ENCODE measurements around the gene CPM.

CPM gene

DNA sequence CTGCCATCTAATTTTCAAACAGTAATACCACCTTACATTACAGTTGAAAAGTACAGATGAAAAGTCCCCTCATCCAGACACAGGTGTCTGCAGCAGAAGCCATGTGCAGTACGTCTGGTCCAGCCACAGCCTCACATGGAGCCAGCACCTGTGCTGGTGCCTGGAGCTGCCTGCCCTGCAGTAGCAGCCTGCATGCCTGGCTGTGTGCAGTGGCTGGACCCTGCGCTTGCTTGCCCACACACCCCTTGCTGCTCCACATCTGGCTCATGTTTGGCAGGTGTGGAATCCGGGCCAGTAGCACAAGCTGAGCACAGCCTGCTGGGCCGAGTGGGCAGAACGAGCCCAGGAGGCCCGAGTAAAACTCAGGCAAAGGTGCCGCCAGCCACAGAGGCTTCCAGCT is 21.8 kb upstream of the CPM start:
- DNase-seq = no peak

- DNase-seq = no peak
These were observed 20.6 kb upstream of the CPM start for GRCh38 chr12:68953536-68953935.

DNA sequence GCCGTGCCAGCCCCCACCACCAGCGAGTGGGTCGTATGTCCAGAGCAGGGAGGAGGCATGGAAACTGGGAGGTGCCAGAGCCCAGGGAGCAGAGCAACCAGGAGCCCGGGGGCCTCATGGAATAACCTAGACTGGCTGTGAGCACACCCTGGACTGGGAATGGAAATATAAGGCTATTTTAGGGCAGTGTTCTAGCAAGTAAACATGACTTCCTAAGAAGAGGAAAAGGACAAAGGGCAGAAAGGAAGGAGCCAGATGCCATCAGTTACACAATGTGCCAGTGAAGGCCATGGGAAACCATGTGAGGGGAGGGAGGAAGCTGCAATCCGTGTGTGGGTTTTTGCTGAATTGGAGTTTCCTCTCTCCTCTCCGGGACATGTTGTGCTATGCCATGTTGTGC is 18.7 kb upstream of the CPM start:
- DNase-seq = no peak

DNA sequence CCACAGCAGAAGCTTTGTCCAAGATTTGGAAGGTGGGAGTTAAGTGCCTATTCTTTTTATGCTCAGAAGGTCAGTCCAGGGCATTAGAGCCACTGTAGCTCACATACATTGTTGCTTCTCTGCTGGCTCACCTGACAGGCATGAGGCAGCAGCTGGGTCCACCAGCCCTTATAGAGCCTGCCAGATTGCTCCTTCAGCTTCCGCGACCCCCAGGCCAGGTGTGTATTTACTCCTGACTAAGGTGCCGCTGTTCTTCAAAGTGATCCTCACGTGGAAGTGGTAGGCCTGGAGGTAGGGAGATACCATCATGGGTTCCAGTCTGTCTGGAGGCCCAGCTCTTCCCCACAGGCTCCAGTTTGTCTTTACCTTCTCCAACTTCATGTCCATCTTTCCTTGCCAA is 17.5 kb upstream of the CPM start:
- no peak for DNase-seq

GRCh38 chr12:68945255-68945654 is 12.3 kb upstream of the CPM start:
- no peak for DNase-seq

DNA sequence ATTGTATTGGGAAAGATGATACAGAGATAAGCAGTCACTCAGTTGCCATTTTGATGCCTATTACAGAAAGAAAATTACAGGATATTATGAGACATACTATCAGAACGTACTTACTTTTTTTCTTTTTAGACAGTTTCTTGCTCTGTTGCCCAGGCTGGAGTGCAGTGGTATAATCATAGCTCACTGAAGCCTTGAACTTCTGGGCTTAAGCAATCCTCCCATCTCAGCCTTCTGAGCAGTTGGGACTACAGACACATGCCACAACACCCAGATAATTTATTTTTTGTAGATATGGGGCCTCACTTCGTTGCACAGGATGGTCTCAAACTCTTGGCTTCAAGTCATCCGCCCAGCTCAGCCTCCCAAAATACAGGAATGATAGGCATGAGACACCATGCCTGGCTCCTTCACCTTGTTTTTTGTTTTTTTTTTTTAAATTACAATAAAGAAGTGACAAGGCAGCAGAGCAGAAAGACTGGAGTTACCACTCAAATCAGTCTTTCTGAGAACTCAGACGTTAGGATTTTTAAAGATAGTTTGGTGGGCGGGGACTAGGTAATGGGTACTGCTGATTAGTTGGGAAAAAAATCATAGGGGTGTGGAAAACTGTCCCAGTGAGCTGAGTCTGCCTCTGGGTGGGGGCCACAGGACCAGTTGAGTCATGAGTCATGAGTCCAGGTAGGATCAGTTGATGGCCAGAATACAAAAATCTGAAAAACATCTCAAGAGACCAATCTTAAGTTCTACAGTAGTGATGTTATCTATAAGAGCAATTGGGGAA is 11.5 kb upstream of the CPM start:
- no peak for DNase-seq

GRCh38 chr12:68943848-68944247 is 10.9 kb upstream of the CPM start:
- no peak for DNase-seq

DNA sequence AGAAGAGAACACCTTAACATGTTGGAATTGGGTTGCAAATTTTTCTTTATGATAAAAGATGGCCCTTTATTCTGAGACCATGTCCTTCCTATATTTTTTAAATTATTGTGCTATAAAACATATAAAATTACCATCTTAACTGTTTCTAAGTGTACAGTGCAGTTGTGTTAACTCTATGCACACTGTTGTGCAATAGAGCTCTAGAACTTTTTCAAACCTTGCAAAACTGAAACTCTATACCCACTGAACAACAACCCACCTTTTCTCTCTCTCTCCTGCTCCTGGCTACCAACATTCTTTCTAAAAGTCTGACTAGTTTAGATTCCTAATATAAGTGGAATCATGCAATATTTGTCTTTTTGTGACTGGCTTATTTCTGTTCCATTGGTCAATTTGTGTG is 7.8 kb upstream of the CPM start:
- DNase-seq = no peak

DNA sequence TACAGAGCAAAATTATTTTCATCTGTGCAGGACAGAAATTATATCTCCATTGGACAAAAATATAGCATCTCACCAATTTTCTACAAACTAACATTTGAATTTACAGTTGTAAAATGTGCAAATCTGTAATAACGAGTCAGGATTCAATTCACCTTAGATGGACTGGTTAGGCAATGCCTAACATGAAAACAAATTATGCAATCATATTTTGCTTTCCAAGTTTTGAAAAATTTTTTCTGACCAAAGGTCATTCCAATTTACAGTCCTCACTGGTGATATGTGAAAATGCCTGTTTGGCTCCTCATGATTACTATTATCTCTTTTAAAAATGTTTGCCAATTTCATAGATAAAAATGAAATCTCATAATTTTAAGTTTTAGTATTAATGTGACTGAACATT is 6.5 kb upstream of the CPM start:
- no peak for DNase-seq

- DNase-seq = no peak
These were observed 1.4 kb upstream of the CPM start for GRCh38 chr12:68934392-68934791.

GRCh38 chr12:68932128-68932960 is 627 bp downstream of the CPM start:
- DNase-seq = peak; percentile 49

- DNase-seq = no peak
These were observed 2.8 kb downstream of the CPM start for GRCh38 chr12:68930178-68930577.

DNA sequence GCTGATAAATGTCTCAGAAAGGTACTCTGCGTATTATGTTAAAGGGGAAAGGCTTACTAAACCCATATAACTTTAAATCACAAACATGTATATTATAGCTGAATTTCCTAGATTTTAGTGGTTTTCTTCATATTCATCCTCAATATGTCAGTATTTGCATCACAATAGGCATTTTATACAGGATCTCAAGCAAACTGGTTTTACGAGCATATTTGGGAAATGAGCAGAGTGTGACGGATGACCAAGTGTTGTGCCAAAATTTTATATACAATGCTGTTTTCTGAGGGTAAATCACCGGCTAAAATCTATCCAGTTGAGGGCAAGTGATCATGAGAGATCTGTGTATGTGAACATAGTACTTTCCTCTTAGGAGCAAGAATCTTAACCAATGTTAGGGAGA is 8.4 kb downstream of the CPM start:
- DNase-seq = no peak

- no peak for DNase-seq
These were observed 13.3 kb downstream of the CPM start for GRCh38 chr12:68919581-68920239.

GRCh38 chr12:68918960-68919359 is 14.0 kb downstream of the CPM start:
- DNase-seq = no peak

GRCh38 chr12:68915055-68915454 is 17.9 kb downstream of the CPM start:
- no peak for DNase-seq

DNA sequence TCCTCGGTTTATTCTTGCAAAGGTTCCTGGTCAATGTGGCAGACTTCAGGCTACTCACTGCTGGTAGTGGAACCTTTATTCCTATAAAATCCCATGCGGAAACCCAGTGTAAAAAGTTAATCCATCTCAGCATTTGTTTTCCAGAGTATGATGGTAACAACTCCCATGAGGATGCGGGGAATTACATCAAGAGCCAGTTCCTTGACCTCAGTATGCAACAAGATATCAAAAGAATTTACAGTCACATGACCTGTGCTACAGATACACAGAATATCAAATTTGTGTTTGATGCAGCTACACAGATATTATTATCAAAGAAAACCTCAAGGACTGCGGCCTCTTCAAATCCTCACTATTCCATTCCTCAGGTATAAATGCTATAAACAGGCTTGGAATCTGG is 19.3 kb downstream of the CPM start:
- no peak for DNase-seq

DNA sequence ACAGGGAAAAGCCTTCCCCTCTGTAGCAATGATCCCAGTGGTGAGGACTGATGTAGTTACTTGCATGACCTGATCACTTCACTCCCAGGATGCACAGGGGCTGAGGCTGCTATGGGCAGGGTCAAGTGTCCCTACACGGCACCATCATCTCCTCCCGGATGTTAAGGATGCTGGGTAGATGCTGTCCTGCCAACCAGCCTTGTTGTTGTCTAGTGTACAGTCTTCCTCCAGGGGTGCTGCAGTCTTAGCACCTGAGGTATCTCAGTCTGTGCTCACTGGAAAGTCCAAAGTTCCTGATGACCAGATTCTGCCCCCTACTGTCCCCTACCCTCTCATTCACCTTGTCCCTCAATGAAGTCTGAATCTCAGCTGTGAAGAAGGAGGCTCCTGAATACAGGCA is 20.1 kb downstream of the CPM start:
- no peak for DNase-seq

DNA sequence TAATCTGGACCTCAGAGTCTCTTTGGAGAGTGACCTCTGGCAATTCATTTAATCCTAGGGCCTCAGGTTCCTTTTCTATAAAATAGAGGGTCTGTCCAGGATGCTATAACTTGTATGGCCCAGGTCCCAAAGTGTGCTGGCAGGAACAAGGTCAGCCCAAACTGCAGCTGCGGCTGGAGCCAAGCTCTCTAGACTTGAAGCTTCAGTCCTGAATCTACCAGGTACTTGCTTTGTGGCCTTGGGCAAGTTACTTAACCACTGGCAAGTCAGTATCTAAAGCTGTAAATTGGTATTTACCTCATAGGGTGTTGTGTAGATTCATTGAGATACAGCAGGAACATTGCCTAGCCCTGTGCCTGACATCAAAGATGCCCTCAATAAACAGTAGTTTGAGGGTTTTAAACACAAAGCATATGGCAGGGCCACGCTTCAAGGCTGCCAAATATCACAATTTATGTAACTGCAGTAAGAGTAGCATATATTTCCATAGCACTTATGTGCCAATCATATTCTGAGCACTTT is 21.7 kb downstream of the CPM start:
- DNase-seq = no peak

- no peak for DNase-seq
These were observed 22.8 kb downstream of the CPM start for GRCh38 chr12:68910128-68910527.

DNA sequence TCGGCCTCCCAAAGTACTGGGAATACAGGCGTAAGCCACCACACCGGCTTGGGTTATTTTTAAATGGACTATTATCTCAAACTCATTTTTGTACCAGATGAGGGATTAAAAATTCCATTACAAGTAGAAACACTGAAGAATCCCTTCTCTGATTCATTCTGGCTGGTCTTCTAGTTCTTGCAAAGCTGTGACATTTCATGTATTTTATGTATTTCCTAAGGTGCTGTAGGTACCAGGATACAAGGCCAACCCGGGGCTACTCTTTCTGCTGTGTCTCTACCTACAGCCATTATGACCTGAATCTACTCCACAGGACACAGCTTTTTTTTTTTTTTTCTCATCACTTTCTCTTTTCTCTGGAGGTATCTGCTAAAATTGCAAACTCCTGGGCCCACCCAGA is 24.9 kb downstream of the CPM start:
- DNase-seq = no peak

- no peak for DNase-seq
These were observed 27.2 kb downstream of the CPM start for GRCh38 chr12:68905733-68906132.

DNA sequence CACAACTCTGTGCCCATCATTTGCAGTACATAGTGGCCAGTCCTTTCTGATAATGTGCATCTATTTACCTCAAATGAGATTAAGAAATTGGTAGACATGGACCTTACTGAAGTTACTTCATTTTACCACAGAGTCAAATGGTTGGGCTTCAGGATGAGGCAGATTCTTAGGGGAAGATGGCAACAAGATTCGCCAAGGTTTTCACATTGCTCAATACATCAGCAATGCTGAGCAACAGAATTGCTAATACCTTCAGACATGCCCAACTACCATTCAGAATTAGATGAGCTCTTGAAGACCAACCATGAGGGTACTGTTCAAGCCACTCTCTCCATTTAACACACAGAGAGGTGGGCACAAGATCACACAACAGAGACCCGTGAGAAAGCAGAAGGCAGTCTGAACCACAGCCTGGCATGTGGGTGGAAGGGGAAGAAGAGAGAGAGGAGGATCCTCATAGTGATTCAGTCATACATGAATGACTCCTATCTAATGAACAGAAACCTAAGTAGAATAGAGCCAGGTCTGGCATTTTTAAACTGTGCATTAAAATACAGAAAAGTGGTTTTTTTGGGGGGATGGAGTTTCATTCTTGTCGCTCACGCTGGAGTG is 28.5 kb downstream of the CPM start:
- DNase-seq = no peak
